ENCODE measurements around the gene LDB2. TPM values are rescaled to one million over a fixed set of nuclear protein-coding genes. Genes with fewer than 3 reads are reported as not detected.
A peak's percentile ranks its signal among the peaks of the same experiment; 100 is the strongest.

Gene LDB2
- total RNA-seq, 1 donor: 18.8 TPM

GRCh38 chr4:16715482-16715881, 183.0 kb downstream of the LDB2 start:
- Histone ChIP-seq H2AFZ (ENCODE audit: low read length) (no peak overlapping the region), H3K9me3 (ENCODE audit: low read depth, low read length) (no peaks in the 10 kb centered on the region), H3K79me2 (ENCODE audit: insufficient read depth, low read length) (no peaks in the 10 kb centered on the region), H3K4me2 (ENCODE audit: insufficient read depth, low read length) (no peak overlapping the region), H3K4me1 (ENCODE audit: insufficient read depth, low read length) (peaks cover 32% of the 10 kb centered on the region), H3K4me3 (ENCODE audit: insufficient read depth, low read length) (no peak overlapping the region), H3K27ac (ENCODE audit: low read depth, low read length) (peak overlapping the region; percentile 30), H3K27me3 (ENCODE audit: insufficient read depth, low read length) (no peaks in the 10 kb centered on the region), H4K20me1 (ENCODE audit: insufficient read depth, low read length) (no peaks in the 10 kb centered on the region), H3K36me3 (ENCODE audit: insufficient read depth, low read length) (no peaks in the 10 kb centered on the region)
- no peak for DNase-seq (ENCODE audit: insufficient read length, low spot score, missing footprints)
- no peak for TF ChIP-seq CTCF (IDR thresholded peaks at IDR 0.05; ENCODE audit: extremely low read depth, low read depth, low read length)

GRCh38 chr4:16714191-16714590, 184.3 kb downstream of the LDB2 start:
- peaks cover 32% of the 10 kb centered on the region for H3K4me1 ChIP-seq (ENCODE audit: insufficient read depth, low read length)
- TF ChIP-seq CTCF (IDR thresholded peaks at IDR 0.05; ENCODE audit: extremely low read depth, low read depth, low read length): no peak
- no peak overlapping the region for H2AFZ ChIP-seq (ENCODE audit: low read length)
- no peak overlapping the region for H3K4me3 ChIP-seq (ENCODE audit: insufficient read depth, low read length)
- H3K27me3 ChIP-seq (ENCODE audit: insufficient read depth, low read length): no peaks in the 10 kb centered on the region
- H4K20me1 ChIP-seq (ENCODE audit: insufficient read depth, low read length): no peaks in the 10 kb centered on the region
- no peaks in the 10 kb centered on the region for H3K36me3 ChIP-seq (ENCODE audit: insufficient read depth, low read length)
- peak; percentile 36 for DNase-seq (ENCODE audit: insufficient read length, low spot score, missing footprints)
- H3K27ac ChIP-seq (ENCODE audit: low read depth, low read length): no peak overlapping the region
- no peak overlapping the region for H3K4me2 ChIP-seq (ENCODE audit: insufficient read depth, low read length)
- H3K79me2 ChIP-seq (ENCODE audit: insufficient read depth, low read length): no peaks in the 10 kb centered on the region
- no peaks in the 10 kb centered on the region for H3K9me3 ChIP-seq (ENCODE audit: low read depth, low read length)

- Histone ChIP-seq H3K36me3 (ENCODE audit: insufficient read depth, low read length) (no peaks in the 10 kb centered on the region), H3K79me2 (ENCODE audit: insufficient read depth, low read length) (no peaks in the 10 kb centered on the region), H3K4me1 (ENCODE audit: insufficient read depth, low read length) (peaks cover 32% of the 10 kb centered on the region), H3K27ac (ENCODE audit: low read depth, low read length) (no peak overlapping the region), H3K4me2 (ENCODE audit: insufficient read depth, low read length) (no peak overlapping the region), H3K9me3 (ENCODE audit: low read depth, low read length) (no peaks in the 10 kb centered on the region), H2AFZ (ENCODE audit: low read length) (no peak overlapping the region), H4K20me1 (ENCODE audit: insufficient read depth, low read length) (no peaks in the 10 kb centered on the region), H3K27me3 (ENCODE audit: insufficient read depth, low read length) (no peaks in the 10 kb centered on the region), H3K4me3 (ENCODE audit: insufficient read depth, low read length) (no peak overlapping the region)
- DNase-seq (ENCODE audit: insufficient read length, low spot score, missing footprints): no peak
- TF ChIP-seq CTCF (IDR thresholded peaks at IDR 0.05; ENCODE audit: extremely low read depth, low read depth, low read length): no peak
These were observed 184.7 kb downstream of the LDB2 start for GRCh38 chr4:16713696-16714095.

GRCh38 chr4:16713271-16713670, 185.2 kb downstream of the LDB2 start:
- H3K4me1 ChIP-seq (ENCODE audit: insufficient read depth, low read length): peaks cover 28% of the 10 kb centered on the region
- no peaks in the 10 kb centered on the region for H3K79me2 ChIP-seq (ENCODE audit: insufficient read depth, low read length)
- no peaks in the 10 kb centered on the region for H3K9me3 ChIP-seq (ENCODE audit: low read depth, low read length)
- no peak overlapping the region for H3K27ac ChIP-seq (ENCODE audit: low read depth, low read length)
- H2AFZ ChIP-seq (ENCODE audit: low read length): no peak overlapping the region
- no peak for TF ChIP-seq CTCF (IDR thresholded peaks at IDR 0.05; ENCODE audit: extremely low read depth, low read depth, low read length)
- H3K4me2 ChIP-seq (ENCODE audit: insufficient read depth, low read length): no peak overlapping the region
- no peaks in the 10 kb centered on the region for H3K36me3 ChIP-seq (ENCODE audit: insufficient read depth, low read length)
- H4K20me1 ChIP-seq (ENCODE audit: insufficient read depth, low read length): no peaks in the 10 kb centered on the region
- no peak for DNase-seq (ENCODE audit: insufficient read length, low spot score, missing footprints)
- H3K4me3 ChIP-seq (ENCODE audit: insufficient read depth, low read length): no peak overlapping the region
- H3K27me3 ChIP-seq (ENCODE audit: insufficient read depth, low read length): no peaks in the 10 kb centered on the region

All from osteoblast (primary cell).